HFFc6 (cell line): ENCODE data around the gene TPK1. TPM values are rescaled to one million over a fixed set of nuclear protein-coding genes. Genes with fewer than 3 reads are reported as not detected.
A peak's percentile ranks its signal among the peaks of the same experiment; 100 is the strongest.

Source experiments
- DNase-seq: peaks from one replicate; pipeline ENCODE4 v3.0.0-alpha.2; 2018
- H3K27ac Mint-ChIP-seq: 2 replicates; pipeline ENCODE4 v1.8.0; 2020; ENCODE audit warnings: mild to moderate bottlenecking, mixed read lengths
- H3K27me3 Mint-ChIP-seq: 2 replicates; pipeline ENCODE4 v1.8.0; 2021; ENCODE audit warnings: mild to moderate bottlenecking, moderate library complexity, mixed read lengths; ENCODE audit not compliant: insufficient read depth
- H3K36me3 Mint-ChIP-seq: 2 replicates; pipeline ENCODE4 v1.8.0; 2021; ENCODE audit warnings: low read depth, mixed read lengths
- H3K4me1 Mint-ChIP-seq: 2 replicates; pipeline ENCODE4 v1.8.0; 2020; ENCODE audit warnings: low read depth, mixed read lengths
- H3K4me3 Mint-ChIP-seq: 2 replicates; pipeline ENCODE4 v1.8.0; 2020; ENCODE audit warnings: mild to moderate bottlenecking, moderate library complexity, mixed read lengths
- H3K9me3 Mint-ChIP-seq: 2 replicates; pipeline ENCODE4 v1.8.0; 2020; ENCODE audit warnings: mild to moderate bottlenecking, mixed read lengths
- CTCF ChIP-seq: fragments of 200-600 bp; sonication (generic); IDR thresholded peaks from 2 replicates; pipeline ENCODE4 v1.5.0; 2021; ENCODE audit warnings: antibody characterized with exemption, mild to moderate bottlenecking
- total RNA-seq, 6 experiments: library from RNA; stranded (reverse); fragmentation: NEBNext Ultra II Directional; extraction: Animal tissue kit (Norgen Biotek cat#: 25700); gene quantifications; 2 replicates in 1 of 6; 3 replicates in 5 of 6; pipeline ENCODE4 v1.2.3, GENCODE V29; 2021

Gene TPK1
- total RNA-seq, 6 experiments from 2014 or later: 0.11 to 0.82 (median 0.55) TPM; not detected in 2

GRCh38 chr7:144854839-144855424, 19.1 kb upstream of the TPK1 start:
- Mint-ChIP-seq H3K36me3 (no peaks in the 10 kb centered on the region; the same call in 1 of the 2 replicates), H3K27me3 (peaks cover 5% of the 10 kb centered on the region), H3K9me3 (peaks cover 7% of the 10 kb centered on the region), H3K4me3 (no peak overlapping the region), H3K4me1 (no peaks in the 10 kb centered on the region), H3K27ac (no peak overlapping the region)
- peak; percentile 69 for TF ChIP-seq CTCF
- peak; percentile 1 for DNase-seq

- no peak for DNase-seq
- H3K9me3 Mint-ChIP-seq: peaks cover 11% of the 10 kb centered on the region
- TF ChIP-seq CTCF: no peak
- no peak overlapping the region for H3K27ac Mint-ChIP-seq
- H3K27me3 Mint-ChIP-seq: peaks cover 5% of the 10 kb centered on the region
- H3K4me3 Mint-ChIP-seq: no peak overlapping the region
- H3K36me3 Mint-ChIP-seq: no peaks in the 10 kb centered on the region; the same call in 1 of the 2 replicates
- H3K4me1 Mint-ChIP-seq: no peaks in the 10 kb centered on the region
Observed at GRCh38 chr7:144853542-144853941, 17.7 kb upstream of the TPK1 start.

- H3K9me3 Mint-ChIP-seq: peaks cover 14% of the 10 kb centered on the region
- no peaks in the 10 kb centered on the region; the same call in 1 of the 2 replicates for H3K36me3 Mint-ChIP-seq
- no peak overlapping the region for H3K27ac Mint-ChIP-seq
- no peaks in the 10 kb centered on the region for H3K4me1 Mint-ChIP-seq
- H3K4me3 Mint-ChIP-seq: no peak overlapping the region
- no peak for DNase-seq
- no peak for TF ChIP-seq CTCF
- peaks cover 2% of the 10 kb centered on the region; the same call in 1 of the 2 replicates for H3K27me3 Mint-ChIP-seq
Observed at GRCh38 chr7:144848078-144848477, 12.2 kb upstream of the TPK1 start.

GRCh38 chr7:144842377-144842851, 6.6 kb upstream of the TPK1 start:
- H3K4me3 Mint-ChIP-seq: no peak overlapping the region
- no peaks in the 10 kb centered on the region for H3K4me1 Mint-ChIP-seq
- no peaks in the 10 kb centered on the region for H3K36me3 Mint-ChIP-seq
- no peaks in the 10 kb centered on the region for H3K27me3 Mint-ChIP-seq
- TF ChIP-seq CTCF: no peak
- no peak for DNase-seq
- peaks cover 15% of the 10 kb centered on the region for H3K9me3 Mint-ChIP-seq
- no peak overlapping the region for H3K27ac Mint-ChIP-seq

- H3K36me3 Mint-ChIP-seq: no peaks in the 10 kb centered on the region
- no peak overlapping the region; the same call in 1 of the 2 replicates for H3K4me3 Mint-ChIP-seq
- peaks cover 5% of the 10 kb centered on the region for H3K9me3 Mint-ChIP-seq
- no peak for TF ChIP-seq CTCF
- peaks cover 10% of the 10 kb centered on the region for H3K4me1 Mint-ChIP-seq
- no peak overlapping the region for H3K27ac Mint-ChIP-seq
- DNase-seq: no peak
- peaks cover 3% of the 10 kb centered on the region for H3K27me3 Mint-ChIP-seq
Observed at GRCh38 chr7:144836545-144836842, 641 bp upstream of the TPK1 start.
